ENCODE data around the gene CSK.

GRCh38 chr15:74839526-74840395 is 57.9 kb downstream of the CSK start:
- no peak for TF ChIP-seq EZH2phosphoT487 (IDR thresholded peaks at IDR 0.05; ENCODE audit: insufficient read depth, low read depth)
- TF ChIP-seq EZH2 (IDR thresholded peaks at IDR 0.05; ENCODE audit: insufficient read depth, poor library complexity, severe bottlenecking) = no peak

Measured in GM23248 (cell line).